ENCODE results near the gene DYNLT4. TPM values are rescaled to one million over a fixed set of nuclear protein-coding genes. Genes with fewer than 3 reads are reported as not detected.

DYNLT4 gene
- total and polyA plus RNA-seq, 2 of the 13 experiments (the other 11 are each of a cell fraction or from before 2014, with no cell fraction given): 0.77 TPM; not detected in 1

DNA sequence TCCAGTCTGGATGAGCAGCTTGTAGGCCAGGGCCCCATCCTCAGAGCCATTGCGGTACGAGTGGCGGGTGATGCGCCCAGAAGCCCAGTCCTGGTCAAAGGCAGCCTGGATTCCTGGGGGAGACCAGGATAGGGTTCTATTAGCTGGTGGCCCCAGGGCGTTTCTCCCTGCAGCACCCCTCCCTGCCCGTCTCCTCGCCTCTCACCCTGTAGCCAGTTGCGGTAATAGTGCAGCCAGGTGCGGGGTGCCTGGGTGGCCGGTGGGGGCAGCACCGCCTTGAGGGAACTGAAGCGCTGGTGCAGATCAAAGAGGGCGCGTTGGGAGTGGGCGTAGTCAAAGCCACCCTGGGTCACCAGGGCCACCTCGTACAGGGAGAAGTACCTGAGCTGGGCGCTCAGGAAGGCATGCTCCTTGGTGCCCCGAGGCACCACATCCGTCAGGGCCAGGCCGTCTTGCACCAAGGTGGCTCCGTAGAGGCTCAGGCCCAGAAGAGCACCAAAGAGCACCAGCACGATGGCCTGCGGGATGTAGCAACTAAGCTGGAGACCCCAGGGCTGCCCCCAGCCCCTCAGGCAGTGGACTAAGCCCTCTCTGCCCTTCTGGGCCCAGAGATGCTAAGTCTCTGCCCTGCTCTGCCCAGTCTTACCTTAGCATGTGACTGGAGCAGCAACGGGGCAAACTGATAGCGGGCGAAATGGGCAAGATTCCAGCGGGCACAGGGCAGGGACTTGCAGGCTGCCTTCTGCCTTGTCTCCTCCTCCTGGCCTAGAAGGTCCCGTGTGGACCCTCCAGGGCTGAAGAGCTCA lies 20.2 kb upstream of the DYNLT4 start (continued):
- TF ChIP-seq ONECUT2 (CRISPR knock-in tag; IDR thresholded peaks at IDR 0.05) (no peak), HIVEP1 (CRISPR knock-in tag; IDR thresholded peaks at IDR 0.05) (no peak), ZBTB37 (CRISPR knock-in tag; IDR thresholded peaks at IDR 0.05) (no peak), CEBPB (IDR thresholded peaks at IDR 0.05; ENCODE audit: borderline replicate concordance, low read depth, low read length) (no peak), ZNF652 (CRISPR knock-in tag; IDR thresholded peaks at IDR 0.05; ENCODE audit: borderline replicate concordance, low read depth) (peak; percentile 19; the same call in 1 of the 2 replicates), THAP11 (CRISPR knock-in tag; IDR thresholded peaks at IDR 0.05) (no peak), ZNF468 (CRISPR knock-in tag; IDR thresholded peaks at IDR 0.05) (no peak), MEF2D (CRISPR knock-in tag; IDR thresholded peaks at IDR 0.05) (no peak)
- TF ChIP-seq, protein P1, sequence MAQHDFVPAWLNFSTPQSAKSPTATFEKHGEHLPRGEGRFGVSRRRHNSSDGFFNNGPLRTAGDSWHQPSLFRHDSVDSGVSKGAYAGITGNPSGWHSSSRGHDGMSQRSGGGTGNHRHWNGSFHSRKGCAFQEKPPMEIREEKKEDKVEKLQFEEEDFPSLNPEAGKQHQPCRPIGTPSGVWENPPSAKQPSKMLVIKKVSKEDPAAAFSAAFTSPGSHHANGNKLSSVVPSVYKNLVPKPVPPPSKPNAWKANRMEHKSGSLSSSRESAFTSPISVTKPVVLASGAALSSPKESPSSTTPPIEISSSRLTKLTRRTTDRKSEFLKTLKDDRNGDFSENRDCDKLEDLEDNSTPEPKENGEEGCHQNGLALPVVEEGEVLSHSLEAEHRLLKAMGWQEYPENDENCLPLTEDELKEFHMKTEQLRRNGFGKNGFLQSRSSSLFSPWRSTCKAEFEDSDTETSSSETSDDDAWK (CRISPR knock-in tag; IDR thresholded peaks at IDR 0.05): no peak
- TF ChIP-seq, protein P2, sequence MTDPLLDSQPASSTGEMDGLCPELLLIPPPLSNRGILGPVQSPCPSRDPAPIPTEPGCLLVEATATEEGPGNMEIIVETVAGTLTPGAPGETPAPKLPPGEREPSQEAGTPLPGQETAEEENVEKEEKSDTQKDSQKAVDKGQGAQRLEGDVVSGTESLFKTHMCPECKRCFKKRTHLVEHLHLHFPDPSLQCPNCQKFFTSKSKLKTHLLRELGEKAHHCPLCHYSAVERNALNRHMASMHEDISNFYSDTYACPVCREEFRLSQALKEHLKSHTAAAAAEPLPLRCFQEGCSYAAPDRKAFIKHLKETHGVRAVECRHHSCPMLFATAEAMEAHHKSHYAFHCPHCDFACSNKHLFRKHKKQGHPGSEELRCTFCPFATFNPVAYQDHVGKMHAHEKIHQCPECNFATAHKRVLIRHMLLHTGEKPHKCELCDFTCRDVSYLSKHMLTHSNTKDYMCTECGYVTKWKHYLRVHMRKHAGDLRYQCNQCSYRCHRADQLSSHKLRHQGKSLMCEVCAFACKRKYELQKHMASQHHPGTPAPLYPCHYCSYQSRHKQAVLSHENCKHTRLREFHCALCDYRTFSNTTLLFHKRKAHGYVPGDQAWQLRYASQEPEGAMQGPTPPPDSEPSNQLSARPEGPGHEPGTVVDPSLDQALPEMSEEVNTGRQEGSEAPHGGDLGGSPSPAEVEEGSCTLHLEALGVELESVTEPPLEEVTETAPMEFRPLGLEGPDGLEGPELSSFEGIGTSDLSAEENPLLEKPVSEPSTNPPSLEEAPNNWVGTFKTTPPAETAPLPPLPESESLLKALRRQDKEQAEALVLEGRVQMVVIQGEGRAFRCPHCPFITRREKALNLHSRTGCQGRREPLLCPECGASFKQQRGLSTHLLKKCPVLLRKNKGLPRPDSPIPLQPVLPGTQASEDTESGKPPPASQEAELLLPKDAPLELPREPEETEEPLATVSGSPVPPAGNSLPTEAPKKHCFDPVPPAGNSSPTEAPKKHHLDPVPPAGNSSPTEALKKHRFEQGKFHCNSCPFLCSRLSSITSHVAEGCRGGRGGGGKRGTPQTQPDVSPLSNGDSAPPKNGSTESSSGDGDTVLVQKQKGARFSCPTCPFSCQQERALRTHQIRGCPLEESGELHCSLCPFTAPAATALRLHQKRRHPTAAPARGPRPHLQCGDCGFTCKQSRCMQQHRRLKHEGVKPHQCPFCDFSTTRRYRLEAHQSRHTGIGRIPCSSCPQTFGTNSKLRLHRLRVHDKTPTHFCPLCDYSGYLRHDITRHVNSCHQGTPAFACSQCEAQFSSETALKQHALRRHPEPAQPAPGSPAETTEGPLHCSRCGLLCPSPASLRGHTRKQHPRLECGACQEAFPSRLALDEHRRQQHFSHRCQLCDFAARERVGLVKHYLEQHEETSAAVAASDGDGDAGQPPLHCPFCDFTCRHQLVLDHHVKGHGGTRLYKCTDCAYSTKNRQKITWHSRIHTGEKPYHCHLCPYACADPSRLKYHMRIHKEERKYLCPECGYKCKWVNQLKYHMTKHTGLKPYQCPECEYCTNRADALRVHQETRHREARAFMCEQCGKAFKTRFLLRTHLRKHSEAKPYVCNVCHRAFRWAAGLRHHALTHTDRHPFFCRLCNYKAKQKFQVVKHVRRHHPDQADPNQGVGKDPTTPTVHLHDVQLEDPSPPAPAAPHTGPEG (CRISPR knock-in tag; IDR thresholded peaks at IDR 0.05): no peak
- TF ChIP-seq, protein P3, sequence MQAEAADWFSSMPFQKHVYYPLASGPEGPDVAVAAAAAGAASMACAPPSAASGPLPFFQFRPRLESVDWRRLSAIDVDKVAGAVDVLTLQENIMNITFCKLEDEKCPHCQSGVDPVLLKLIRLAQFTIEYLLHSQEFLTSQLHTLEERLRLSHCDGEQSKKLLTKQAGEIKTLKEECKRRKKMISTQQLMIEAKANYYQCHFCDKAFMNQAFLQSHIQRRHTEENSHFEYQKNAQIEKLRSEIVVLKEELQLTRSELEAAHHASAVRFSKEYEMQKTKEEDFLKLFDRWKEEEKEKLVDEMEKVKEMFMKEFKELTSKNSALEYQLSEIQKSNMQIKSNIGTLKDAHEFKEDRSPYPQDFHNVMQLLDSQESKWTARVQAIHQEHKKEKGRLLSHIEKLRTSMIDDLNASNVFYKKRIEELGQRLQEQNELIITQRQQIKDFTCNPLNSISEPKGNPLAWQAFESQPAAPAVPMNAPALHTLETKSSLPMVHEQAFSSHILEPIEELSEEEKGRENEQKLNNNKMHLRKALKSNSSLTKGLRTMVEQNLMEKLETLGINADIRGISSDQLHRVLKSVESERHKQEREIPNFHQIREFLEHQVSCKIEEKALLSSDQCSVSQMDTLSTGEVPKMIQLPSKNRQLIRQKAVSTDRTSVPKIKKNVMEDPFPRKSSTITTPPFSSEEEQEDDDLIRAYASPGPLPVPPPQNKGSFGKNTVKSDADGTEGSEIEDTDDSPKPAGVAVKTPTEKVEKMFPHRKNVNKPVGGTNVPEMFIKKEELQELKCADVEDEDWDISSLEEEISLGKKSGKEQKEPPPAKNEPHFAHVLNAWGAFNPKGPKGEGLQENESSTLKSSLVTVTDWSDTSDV (CRISPR knock-in tag; IDR thresholded peaks at IDR 0.05): no peak
- TF ChIP-seq, protein P4, sequence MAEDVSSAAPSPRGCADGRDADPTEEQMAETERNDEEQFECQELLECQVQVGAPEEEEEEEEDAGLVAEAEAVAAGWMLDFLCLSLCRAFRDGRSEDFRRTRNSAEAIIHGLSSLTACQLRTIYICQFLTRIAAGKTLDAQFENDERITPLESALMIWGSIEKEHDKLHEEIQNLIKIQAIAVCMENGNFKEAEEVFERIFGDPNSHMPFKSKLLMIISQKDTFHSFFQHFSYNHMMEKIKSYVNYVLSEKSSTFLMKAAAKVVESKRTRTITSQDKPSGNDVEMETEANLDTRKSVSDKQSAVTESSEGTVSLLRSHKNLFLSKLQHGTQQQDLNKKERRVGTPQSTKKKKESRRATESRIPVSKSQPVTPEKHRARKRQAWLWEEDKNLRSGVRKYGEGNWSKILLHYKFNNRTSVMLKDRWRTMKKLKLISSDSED (CRISPR knock-in tag; IDR thresholded peaks at IDR 0.05): no peak
- TF ChIP-seq, protein P5, sequence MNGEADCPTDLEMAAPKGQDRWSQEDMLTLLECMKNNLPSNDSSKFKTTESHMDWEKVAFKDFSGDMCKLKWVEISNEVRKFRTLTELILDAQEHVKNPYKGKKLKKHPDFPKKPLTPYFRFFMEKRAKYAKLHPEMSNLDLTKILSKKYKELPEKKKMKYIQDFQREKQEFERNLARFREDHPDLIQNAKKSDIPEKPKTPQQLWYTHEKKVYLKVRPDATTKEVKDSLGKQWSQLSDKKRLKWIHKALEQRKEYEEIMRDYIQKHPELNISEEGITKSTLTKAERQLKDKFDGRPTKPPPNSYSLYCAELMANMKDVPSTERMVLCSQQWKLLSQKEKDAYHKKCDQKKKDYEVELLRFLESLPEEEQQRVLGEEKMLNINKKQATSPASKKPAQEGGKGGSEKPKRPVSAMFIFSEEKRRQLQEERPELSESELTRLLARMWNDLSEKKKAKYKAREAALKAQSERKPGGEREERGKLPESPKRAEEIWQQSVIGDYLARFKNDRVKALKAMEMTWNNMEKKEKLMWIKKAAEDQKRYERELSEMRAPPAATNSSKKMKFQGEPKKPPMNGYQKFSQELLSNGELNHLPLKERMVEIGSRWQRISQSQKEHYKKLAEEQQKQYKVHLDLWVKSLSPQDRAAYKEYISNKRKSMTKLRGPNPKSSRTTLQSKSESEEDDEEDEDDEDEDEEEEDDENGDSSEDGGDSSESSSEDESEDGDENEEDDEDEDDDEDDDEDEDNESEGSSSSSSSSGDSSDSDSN (CRISPR knock-in tag; IDR thresholded peaks at IDR 0.05): peak; percentile 56
